H1 (cell line): Measurements from ENCODE around the gene OBP2B. TPM values are rescaled to one million over a fixed set of nuclear protein-coding genes. Genes with fewer than 3 reads are reported as not detected.

Experiments used
- CTBP2 ChIP-seq: IDR thresholded peaks from 2 replicates; pipeline ENCODE4 v1.7.0; 2011; ENCODE audit warnings: borderline replicate concordance, mild to moderate bottlenecking, moderate library complexity, mixed read lengths, low read length; ENCODE audit not compliant: insufficient read depth, insufficient read length
- SIN3A ChIP-seq, 2 experiments: IDR thresholded peaks in 1 of 2; conservative IDR thresholded peaks in 1 of 2; 2 replicates each; pipeline ENCODE4 v1.6.1; 2011 to 2012; ENCODE audit warnings: low read length in 2 of 2, improper control_type of control experiment in 1 of 2, low read depth in 1 of 2, mild to moderate bottlenecking in 1 of 2
- polyA plus RNA-seq, 7 experiments: library from polyadenylated mRNA; depleted of rRNA in 3 of 7; stranded (reverse) in 5 of 7; unstranded in 2 of 7; fragments of >200 nt in 5 of 7; fragments of 200-250 nt in 2 of 7; gene quantifications; 1 replicate in 5 of 7; 2 replicates in 1 of 7; 4 replicates in 1 of 7; pipeline versions ENCODE4 v1.2.1 to v1.2.3, GENCODE V29; 2011 to 2013; ENCODE audit warnings: missing spikeins in 2 of 7, mixed read lengths in 2 of 7
- total RNA-seq: library from RNA; stranded (reverse); fragmentation: NEBNext Ultra II Directional; extraction: Animal tissue kit (Norgen Biotek cat#: 25700); gene quantifications from 2 replicates; pipeline ENCODE4 v1.2.1, GENCODE V29; 2021
- TF ChIP-seq, protein P1 (sequence below): IDR thresholded peaks from 2 replicates; pipeline ENCODE4 v1.6.1; 2012; ENCODE audit warnings: inconsistent platforms
- TF ChIP-seq, protein P2 (sequence below): fragments of 300-600 bp; sonication (generic); IDR thresholded peaks from 2 replicates; pipeline ENCODE4 v1.7.1; 2012; ENCODE audit warnings: low read length, moderate library complexity, mild to moderate bottlenecking, inconsistent platforms; ENCODE audit not compliant: insufficient replicate concordance

Gene OBP2B
- total and polyA plus RNA-seq, 2 of the 8 experiments (the other 6 are each of a cell fraction or from before 2014, with no cell fraction given): not detected

DNA sequence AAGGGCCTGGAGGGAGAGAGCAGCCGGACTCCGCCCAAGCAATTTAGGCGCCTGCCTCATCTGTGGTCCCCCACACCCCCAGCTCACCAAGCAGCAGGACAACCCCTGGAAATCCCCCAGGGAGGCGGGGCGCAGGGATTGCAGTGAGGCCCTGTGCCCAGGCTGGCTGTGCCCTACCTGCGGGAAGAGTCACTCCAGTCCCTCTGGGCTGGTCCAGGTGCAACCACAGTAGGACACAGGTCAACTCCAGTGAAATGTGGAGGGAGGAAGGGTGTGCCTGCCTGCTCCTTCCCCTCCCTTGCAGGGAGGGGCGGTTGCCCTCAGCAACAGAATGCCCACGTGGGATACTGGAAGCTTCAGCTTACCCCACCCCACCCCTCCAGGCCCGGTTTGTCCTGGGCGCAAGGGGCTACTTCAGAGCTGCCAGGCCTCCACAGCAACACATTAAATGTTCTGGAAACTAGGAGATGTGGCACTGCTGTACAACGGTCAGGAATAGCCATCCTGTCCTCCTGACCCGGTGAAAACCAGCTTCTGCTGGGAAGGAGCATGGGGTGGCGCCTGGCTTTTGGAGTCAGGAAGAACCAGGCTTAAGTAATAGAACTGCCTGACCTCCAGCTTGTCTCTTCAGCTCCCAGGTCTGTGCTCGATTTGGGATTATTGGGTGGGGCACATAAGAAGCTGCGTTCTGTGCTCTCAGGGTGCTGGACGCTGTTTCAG, 43.4 kb upstream of the OBP2B start (continued):
- no peak for TF ChIP-seq SIN3A (conservative IDR thresholded peaks at IDR 0.05 in 1 of 2, IDR thresholded peaks at IDR 0.05 in 1 of 2; ENCODE audit: low read depth in 1 of 2, low read length in 2 of 2)
- no peak for TF ChIP-seq CTBP2
- TF ChIP-seq, protein P1, sequence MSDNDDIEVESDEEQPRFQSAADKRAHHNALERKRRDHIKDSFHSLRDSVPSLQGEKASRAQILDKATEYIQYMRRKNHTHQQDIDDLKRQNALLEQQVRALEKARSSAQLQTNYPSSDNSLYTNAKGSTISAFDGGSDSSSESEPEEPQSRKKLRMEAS: no peak
- TF ChIP-seq, protein P2, sequence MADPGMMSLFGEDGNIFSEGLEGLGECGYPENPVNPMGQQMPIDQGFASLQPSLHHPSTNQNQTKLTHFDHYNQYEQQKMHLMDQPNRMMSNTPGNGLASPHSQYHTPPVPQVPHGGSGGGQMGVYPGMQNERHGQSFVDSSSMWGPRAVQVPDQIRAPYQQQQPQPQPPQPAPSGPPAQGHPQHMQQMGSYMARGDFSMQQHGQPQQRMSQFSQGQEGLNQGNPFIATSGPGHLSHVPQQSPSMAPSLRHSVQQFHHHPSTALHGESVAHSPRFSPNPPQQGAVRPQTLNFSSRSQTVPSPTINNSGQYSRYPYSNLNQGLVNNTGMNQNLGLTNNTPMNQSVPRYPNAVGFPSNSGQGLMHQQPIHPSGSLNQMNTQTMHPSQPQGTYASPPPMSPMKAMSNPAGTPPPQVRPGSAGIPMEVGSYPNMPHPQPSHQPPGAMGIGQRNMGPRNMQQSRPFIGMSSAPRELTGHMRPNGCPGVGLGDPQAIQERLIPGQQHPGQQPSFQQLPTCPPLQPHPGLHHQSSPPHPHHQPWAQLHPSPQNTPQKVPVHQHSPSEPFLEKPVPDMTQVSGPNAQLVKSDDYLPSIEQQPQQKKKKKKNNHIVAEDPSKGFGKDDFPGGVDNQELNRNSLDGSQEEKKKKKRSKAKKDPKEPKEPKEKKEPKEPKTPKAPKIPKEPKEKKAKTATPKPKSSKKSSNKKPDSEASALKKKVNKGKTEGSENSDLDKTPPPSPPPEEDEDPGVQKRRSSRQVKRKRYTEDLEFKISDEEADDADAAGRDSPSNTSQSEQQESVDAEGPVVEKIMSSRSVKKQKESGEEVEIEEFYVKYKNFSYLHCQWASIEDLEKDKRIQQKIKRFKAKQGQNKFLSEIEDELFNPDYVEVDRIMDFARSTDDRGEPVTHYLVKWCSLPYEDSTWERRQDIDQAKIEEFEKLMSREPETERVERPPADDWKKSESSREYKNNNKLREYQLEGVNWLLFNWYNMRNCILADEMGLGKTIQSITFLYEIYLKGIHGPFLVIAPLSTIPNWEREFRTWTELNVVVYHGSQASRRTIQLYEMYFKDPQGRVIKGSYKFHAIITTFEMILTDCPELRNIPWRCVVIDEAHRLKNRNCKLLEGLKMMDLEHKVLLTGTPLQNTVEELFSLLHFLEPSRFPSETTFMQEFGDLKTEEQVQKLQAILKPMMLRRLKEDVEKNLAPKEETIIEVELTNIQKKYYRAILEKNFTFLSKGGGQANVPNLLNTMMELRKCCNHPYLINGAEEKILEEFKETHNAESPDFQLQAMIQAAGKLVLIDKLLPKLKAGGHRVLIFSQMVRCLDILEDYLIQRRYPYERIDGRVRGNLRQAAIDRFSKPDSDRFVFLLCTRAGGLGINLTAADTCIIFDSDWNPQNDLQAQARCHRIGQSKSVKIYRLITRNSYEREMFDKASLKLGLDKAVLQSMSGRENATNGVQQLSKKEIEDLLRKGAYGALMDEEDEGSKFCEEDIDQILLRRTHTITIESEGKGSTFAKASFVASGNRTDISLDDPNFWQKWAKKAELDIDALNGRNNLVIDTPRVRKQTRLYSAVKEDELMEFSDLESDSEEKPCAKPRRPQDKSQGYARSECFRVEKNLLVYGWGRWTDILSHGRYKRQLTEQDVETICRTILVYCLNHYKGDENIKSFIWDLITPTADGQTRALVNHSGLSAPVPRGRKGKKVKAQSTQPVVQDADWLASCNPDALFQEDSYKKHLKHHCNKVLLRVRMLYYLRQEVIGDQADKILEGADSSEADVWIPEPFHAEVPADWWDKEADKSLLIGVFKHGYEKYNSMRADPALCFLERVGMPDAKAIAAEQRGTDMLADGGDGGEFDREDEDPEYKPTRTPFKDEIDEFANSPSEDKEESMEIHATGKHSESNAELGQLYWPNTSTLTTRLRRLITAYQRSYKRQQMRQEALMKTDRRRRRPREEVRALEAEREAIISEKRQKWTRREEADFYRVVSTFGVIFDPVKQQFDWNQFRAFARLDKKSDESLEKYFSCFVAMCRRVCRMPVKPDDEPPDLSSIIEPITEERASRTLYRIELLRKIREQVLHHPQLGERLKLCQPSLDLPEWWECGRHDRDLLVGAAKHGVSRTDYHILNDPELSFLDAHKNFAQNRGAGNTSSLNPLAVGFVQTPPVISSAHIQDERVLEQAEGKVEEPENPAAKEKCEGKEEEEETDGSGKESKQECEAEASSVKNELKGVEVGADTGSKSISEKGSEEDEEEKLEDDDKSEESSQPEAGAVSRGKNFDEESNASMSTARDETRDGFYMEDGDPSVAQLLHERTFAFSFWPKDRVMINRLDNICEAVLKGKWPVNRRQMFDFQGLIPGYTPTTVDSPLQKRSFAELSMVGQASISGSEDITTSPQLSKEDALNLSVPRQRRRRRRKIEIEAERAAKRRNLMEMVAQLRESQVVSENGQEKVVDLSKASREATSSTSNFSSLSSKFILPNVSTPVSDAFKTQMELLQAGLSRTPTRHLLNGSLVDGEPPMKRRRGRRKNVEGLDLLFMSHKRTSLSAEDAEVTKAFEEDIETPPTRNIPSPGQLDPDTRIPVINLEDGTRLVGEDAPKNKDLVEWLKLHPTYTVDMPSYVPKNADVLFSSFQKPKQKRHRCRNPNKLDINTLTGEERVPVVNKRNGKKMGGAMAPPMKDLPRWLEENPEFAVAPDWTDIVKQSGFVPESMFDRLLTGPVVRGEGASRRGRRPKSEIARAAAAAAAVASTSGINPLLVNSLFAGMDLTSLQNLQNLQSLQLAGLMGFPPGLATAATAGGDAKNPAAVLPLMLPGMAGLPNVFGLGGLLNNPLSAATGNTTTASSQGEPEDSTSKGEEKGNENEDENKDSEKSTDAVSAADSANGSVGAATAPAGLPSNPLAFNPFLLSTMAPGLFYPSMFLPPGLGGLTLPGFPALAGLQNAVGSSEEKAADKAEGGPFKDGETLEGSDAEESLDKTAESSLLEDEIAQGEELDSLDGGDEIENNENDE: no peak
- TF ChIP-seq, all 59 proteins: peak for 0
